Anterior cingulate cortex (tissue), 58 donors: ENCODE measurements around the gene RBP7.
A peak's percentile ranks its signal among the peaks of the same experiment; 100 is the strongest.
"Not testable (repeated sequence)": the region's sequence is repeated elsewhere in the genome, so short reads cannot be mapped to it uniquely, and the experiment has no call there.

Experiments
- DNase-seq, 58 donors: peaks; one replicate each; lab custom pipeline; 2025; lab: John Stamatoyannopoulos, UW

RBP7 gene

GRCh38 chr1:10028956-10029500 is 32.0 kb downstream of the RBP7 start:
- not testable (repeated sequence) for DNase-seq

GRCh38 chr1:10031461-10031860 is 34.4 kb downstream of the RBP7 start:
- DNase-seq, result no peak

DNA sequence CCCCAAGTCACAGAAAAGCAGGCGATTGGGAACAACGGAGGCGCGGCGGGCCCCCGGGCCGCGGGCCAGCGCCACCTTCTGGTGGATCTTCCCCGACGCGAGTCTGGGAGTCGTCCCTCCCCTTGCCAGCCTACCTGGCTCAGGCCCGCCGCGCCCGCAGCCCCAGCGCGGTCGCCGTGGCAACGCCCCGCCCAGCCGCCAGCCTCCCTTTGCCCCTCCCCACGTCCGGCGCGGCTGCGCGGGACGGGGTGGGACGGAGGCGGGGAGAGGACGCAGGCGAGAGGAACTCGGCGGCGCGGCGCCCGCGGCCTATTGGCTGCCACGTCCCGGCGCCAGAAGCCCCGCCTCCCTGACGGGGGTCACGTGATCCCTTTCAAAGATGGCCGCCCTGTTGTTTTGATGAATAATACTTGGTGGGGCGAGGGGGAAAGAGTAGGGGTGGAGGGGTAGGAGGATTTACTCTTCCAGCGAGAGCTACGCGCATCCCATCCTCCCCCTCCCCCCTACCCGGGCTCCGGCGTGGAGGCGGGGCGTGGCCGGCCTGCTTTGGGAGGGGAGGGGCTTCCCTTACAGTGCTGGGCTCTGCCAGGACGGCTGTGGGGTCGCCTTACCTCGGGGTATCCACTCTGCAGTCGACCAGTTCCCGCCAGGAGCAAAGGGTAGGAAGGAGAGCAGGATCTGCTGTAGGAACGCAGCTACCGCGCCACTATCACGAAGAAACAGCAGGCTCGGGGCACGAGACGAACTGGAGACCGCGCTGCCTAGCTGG is 35.7 kb downstream of the RBP7 start, which contains the start of gene UBE4B:
Gene UBE4B, plus strand, starts transcription at position 369 of the 769 bp plus-strand sequence. CDS start 713 bp downstream, outside the sequence.
- peak; percentile 85 to 99 (median 97) for DNase-seq

GRCh38 chr1:10033359-10033845 is 36.4 kb downstream of the RBP7 start:
- DNase-seq, result peak in 9 of 58 donors; percentile 40 to 72 (median 49)

- DNase-seq, result no peak
Observed at GRCh38 chr1:10042746-10043145, 45.7 kb downstream of the RBP7 start.

GRCh38 chr1:10045480-10046355 is 48.7 kb downstream of the RBP7 start:
- DNase-seq, result peak in 5 of 58 donors; percentile 6 to 42 (median 29)

GRCh38 chr1:10046356-10047085 is 49.5 kb downstream of the RBP7 start:
- DNase-seq, result peak in 5 of 58 donors; percentile 6 to 19 (median 14)

DNA sequence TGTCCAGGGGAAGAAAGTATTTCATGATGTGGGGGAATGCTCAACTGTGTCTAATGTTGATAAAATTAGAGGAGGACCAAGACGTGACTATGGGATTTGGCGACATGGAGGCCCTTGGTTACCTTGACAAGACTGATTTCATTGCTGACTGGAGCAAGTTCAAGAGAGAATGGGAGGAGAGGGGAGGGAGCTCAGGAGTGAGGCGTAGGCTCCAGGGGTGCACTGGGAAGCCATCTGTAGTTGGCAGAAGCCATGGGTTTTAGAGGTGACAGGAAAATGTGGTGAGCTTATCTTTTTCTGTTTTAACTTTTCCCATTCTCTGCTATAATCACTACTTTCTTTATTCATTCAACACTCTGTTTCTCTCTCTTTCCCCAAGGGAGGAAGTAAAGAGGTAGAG is 51.6 kb downstream of the RBP7 start:
- no peak for DNase-seq

GRCh38 chr1:10050611-10051010 is 53.6 kb downstream of the RBP7 start:
- peak in 1 of 58 donors; percentile 60 for DNase-seq

- no peak for DNase-seq
Observed at GRCh38 chr1:10051656-10052055, 54.6 kb downstream of the RBP7 start.

DNA sequence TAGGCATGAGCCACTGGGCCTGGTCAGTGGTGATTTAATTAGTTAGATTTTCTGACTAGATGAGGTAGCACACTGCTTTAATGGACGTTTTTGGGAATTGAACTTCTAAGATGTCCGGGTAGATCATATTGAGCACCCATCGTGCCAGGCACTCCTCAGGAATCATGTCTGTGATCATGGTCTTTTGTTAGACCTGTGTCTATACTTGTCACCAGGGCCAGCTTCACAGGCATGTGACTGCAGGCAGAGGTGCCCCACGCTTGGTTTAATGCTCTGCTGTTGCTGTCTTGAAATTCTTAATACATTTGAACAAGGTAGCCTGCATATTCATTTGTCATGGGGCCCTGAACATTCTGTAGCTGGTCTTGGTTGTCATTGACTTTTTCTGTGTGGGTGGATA is 55.3 kb downstream of the RBP7 start:
- no peak for DNase-seq

GRCh38 chr1:10054465-10054864 is 57.4 kb downstream of the RBP7 start:
- DNase-seq, result peak in 7 of 58 donors; percentile 12 to 41 (median 33)

DNA sequence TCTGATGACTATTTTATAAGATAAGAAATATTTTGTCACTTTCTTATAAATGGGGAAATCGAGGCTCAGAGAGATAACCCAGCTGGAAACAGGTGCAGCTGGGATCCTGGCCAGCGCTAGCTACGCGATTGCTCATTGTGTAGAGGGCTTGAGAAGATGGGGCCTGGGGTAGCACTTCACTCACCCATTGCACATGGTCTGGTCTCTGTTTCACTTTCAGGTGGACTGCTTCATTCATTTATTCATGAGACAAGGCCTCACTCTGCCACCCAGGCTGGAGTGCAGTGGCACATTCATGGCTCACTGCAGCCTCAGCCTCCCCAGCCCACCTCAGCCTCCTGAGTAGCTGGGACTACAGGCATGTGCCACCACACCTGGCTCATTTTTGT is 59.6 kb downstream of the RBP7 start:
- DNase-seq, result peak in 1 of 58 donors; percentile 3

GRCh38 chr1:10057343-10057742 is 60.3 kb downstream of the RBP7 start:
- peak in 17 of 58 donors; percentile 9 to 69 (median 27) for DNase-seq

DNA sequence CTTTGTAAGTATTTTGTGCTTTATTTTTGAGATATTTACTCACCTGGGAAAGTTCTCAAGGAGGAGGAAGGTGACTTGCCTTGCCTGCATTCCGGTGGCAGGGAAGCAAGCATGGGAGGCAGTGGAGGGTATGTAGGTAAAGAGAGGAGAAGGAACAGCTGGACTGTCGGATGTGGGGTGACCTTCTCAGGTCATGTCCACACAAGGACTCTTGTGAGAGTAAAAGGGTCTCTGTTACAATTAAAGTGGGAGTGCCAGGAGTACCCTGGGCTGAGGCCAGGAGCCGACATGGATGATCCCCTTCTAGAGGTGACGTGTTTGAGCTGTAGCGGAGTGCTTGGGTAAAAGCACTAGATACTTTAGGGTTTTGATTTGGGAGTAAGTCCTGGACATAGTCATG is 60.8 kb downstream of the RBP7 start:
- DNase-seq, result no peak

DNA sequence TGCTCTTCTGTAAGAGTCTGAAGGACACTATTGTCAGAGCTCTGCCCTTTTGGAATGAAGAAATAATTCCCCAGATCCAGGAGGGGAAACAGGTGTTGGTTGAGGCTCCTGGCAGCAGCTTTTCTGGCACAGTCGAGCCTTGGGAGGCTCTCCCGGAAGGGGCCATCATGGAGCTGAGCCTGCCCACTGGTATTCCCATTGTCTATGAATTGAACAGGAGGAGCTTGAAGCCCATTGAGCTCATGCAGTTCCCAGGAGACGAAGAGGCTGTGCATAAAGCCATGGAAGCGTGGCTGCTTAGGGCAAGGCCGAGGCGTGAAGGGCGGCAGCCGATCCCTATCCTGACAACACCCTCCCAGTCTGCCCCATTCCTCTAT is 62.3 kb downstream of the RBP7 start:
- no peak for DNase-seq

GRCh38 chr1:10060311-10061100 is 63.5 kb downstream of the RBP7 start:
- no peak for DNase-seq

DNA sequence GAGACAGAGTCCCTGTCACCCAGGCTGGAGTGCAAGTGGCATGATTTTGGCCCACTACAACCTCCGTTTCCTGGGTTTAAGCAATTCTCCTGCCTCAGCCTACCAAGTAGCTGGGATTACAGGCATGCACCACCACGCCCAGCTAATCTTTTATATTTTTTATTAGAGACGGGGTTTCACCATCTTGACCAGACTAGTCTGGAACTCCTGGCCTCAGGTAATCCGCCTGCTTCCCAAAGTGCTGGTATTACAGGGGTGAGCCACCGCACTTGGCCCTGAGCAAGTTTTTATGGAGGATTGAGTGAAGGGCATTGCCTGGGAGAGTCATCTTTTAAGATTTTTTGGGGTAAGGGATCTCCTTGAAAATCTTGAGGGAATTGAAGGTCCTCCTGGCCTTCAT is 64.2 kb downstream of the RBP7 start:
- no peak for DNase-seq

DNA sequence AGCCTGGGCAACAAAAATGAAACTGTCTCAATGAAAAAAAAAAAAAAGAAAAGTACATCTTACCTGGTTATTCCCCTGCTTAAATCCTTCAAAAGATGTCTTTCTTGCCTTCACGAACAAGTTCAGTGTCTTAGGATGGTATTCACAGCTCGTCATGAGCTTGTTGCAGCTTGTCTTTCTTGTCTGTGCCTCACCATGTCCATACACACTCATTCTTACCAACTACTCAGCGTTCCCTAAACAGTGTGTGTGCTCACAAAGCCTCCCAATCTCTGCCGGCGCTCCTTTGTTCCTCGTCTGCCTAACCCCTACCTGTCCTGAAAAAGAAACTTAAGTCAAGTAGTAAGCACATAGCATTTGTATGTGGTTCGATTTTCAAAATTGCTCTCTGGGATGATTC is 66.8 kb downstream of the RBP7 start:
- DNase-seq, result no peak
